Stimulated activated CD4-positive, alpha-beta T cell treated with anti-CD3 and anti-CD28 coated beads, TNF-alpha, amount 100 ng/mL, for 1 hour (primary cell): ENCODE measurements around the gene HMBS.
"Not testable (repeated sequence)": the region's sequence is repeated elsewhere in the genome, so short reads cannot be mapped to it uniquely, and the experiment has no call there.

ENCODE experiments used
- DNase-seq, 3 donors: peaks; one replicate each; pipeline ENCODE4 v3.0.0-alpha.2; 2020; ENCODE audit warnings: low read depth in 3 of 3, low spot score in 1 of 3

Gene HMBS

GRCh38 chr11:119118227-119118626 lies 33.5 kb downstream of the HMBS start:
- no peak for DNase-seq

DNA sequence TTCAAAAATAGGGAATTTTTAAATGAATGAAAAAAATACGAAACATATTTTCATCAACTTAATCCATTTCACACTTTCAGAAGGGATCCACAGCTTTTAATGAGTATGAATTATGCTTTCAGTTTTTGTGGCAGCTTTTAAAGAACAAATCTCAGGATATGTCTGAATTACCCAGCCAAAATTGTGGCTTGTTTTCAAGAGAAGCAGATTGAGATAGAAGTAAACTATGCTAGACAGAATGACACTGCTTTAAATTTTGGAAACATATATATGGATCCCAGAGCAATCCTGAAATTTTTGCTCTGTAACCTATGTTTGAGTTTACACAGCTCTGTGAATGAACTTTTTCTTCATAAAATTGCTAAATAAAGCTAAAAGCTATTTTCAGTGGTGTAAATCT lies 34.3 kb downstream of the HMBS start:
- no peak for DNase-seq

DNA sequence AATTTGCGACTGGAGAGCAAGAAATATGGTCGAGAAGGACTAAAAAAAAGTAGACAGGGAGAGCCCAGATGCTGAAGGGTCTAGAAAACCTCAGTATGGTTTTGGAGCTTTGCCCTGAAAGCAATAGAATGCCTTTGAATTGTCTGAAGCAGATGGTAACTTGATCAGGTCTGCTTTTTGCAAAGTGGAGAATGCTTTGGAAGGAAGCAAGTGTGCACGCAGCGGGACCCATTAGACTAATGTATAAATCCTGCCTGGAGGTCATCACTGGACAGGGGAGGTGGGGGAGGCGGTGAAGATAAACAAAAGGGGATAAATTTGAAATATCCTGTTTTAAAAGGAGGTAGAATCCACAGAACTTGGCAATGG lies 35.9 kb downstream of the HMBS start:
- no peak for DNase-seq

- peak; percentile 99 for DNase-seq
These were observed 36.5 kb downstream of the HMBS start, which contains the start of gene HINFP for GRCh38 chr11:119121008-119121810. Gene HINFP (plus strand): TSS chr11:119121580. CDS start chr11:119126945, 5,365 bp downstream.

DNA sequence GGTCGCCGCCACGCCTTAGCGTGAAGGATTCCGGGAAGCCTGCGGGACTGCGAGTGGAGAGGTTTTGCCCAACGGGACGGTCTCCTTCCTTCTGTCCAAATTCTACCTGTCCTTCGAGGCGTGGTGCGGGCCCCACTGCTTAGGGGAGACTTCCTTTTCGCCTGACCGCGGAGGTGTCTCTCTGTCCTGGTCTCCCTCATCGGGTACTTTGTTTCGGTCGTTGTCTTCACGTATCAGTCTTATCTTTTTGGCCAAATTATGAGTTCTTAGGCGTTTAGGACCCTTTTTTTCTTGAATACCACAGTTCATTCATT lies 37.1 kb downstream of the HMBS start:
- DNase-seq: no peak

DNA sequence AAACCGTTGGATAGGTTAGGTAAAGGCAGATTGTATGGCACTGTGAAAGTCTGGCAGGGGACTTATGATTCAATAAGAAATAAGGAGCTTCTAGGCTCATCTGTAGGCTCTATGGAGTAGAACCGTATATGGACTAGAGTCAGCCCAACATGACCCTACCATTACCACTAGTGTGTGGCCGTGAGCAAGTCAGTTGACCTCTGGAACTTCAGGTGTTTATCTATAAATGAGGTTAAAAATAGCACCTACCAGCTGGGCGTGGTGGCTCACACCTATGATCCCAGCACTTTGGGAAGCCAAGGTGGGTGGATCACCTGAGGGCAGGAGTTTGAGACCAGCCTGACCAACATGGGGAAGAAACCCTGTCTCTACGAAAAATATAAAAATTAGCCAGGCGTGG lies 41.1 kb downstream of the HMBS start:
- no peak for DNase-seq

GRCh38 chr11:119126675-119127268 lies 42.1 kb downstream of the HMBS start:
- DNase-seq: no peak

GRCh38 chr11:119130662-119131061 lies 46.0 kb downstream of the HMBS start:
- no peak for DNase-seq

DNA sequence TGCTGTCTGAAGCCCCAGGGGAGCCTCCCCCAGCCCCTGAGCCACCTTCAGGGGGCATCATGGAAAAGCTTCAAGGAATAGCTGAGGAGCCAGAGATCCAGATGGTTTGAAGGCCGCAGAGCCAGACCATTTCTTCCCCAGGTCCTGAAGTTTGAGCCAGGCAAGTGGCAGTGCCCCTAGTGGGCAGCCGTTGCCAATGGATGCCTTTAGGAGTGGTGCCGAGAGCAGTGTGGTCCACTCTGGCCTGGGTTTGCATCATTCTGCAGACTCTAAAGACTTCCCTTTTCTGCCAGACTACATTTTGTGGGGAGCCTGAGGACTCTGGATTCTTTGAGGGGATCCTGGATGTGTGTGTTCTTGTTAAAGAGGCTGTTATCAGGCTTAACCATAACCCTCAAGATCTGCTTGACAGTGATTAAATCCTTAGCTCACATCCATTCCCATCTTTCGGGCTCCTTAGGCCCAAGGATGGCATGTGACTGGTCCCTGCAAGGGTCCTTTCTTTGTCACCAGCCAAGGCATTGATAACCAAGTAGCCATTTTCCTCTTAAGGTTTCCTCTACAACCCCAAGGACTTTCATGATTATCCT lies 49.8 kb downstream of the HMBS start:
- no peak for DNase-seq

DNA sequence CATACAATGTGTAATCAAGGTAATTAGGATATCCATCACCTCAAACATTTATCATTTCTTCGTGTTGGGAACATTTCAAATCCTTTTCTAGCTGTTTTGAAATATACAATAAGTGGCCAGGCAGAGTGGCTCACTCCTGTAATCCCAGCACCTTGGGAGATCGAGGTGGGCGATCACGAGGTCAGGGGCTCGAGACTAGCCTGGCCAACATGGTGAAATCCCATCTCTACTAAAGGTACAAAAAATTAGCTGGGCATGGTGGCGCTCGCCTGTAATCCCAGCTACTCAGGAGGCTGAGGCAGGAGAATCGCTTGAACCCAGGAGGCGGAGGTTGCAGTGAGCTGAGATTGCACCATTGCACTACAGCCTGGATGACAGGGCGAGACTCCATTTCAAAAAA lies 54.6 kb downstream of the HMBS start:
- not testable (repeated sequence) for DNase-seq
